NB4 (cell line): ENCODE data around the gene TMEM59L.

Experiments used
- POLR2A ChIP-seq: IDR thresholded peaks from 2 replicates; pipeline ENCODE4 v1.6.1; 2011; ENCODE audit warnings: mild to moderate bottlenecking; ENCODE audit not compliant: insufficient read length; ENCODE audit errors: extremely low read depth
- TF ChIP-seq, protein P1 (sequence below): IDR thresholded peaks from 2 replicates; pipeline ENCODE4 v1.6.1; 2011; ENCODE audit warnings: low read depth, low read length
- TF ChIP-seq, protein P2 (sequence below): IDR thresholded peaks from one replicate; pipeline ENCODE4 v1.5.1; 2012; ENCODE audit warnings: low read depth, low read length

DNA sequence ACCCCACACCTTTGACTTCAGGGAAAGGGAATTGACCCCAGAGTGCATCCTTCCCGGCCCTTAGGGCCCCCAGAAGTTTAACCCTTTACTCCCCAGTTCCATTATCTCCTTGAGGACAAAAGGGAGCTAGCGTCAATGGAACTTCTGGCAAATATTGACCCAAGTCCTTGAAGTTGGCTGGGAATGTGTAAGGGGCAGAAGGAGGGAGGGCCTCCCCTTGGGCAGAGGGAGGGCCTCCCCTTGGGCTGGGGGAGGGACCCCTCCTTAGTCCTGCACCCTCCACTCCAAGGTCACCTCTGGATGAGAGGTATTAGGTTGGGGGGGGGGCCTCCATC lies 3.0 kb upstream of the TMEM59L start:
- TF ChIP-seq, protein P1, sequence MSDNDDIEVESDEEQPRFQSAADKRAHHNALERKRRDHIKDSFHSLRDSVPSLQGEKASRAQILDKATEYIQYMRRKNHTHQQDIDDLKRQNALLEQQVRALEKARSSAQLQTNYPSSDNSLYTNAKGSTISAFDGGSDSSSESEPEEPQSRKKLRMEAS = no peak
- TF ChIP-seq, protein P2, sequence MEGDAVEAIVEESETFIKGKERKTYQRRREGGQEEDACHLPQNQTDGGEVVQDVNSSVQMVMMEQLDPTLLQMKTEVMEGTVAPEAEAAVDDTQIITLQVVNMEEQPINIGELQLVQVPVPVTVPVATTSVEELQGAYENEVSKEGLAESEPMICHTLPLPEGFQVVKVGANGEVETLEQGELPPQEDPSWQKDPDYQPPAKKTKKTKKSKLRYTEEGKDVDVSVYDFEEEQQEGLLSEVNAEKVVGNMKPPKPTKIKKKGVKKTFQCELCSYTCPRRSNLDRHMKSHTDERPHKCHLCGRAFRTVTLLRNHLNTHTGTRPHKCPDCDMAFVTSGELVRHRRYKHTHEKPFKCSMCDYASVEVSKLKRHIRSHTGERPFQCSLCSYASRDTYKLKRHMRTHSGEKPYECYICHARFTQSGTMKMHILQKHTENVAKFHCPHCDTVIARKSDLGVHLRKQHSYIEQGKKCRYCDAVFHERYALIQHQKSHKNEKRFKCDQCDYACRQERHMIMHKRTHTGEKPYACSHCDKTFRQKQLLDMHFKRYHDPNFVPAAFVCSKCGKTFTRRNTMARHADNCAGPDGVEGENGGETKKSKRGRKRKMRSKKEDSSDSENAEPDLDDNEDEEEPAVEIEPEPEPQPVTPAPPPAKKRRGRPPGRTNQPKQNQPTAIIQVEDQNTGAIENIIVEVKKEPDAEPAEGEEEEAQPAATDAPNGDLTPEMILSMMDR = no peak
- no peak for TF ChIP-seq POLR2A
